Osteoblast (primary cell): ENCODE data around the gene CYSTM1. TPM values are rescaled to one million over a fixed set of nuclear protein-coding genes. Genes with fewer than 3 reads are reported as not detected.

Source experiments
- DNase-seq: peaks from one replicate; pipeline ENCODE4 v3.0.0; 2011; ENCODE audit warnings: low spot score, mixed read lengths; ENCODE audit not compliant: insufficient read length; ENCODE audit errors: missing footprints
- H2AFZ ChIP-seq: 2 replicates; pipeline ENCODE4 v1.6.0; 2011; ENCODE audit warnings: mild to moderate bottlenecking, low read length
- H3K27ac ChIP-seq: 2 replicates; pipeline ENCODE4 v1.5.1; 2011; ENCODE audit warnings: mild to moderate bottlenecking, low read depth, low read length, moderate library complexity
- H3K27me3 ChIP-seq: 2 replicates; pipeline ENCODE4 v1.6.0; 2012; ENCODE audit warnings: mild to moderate bottlenecking, control low read depth, inconsistent platforms, low read length, moderate library complexity; ENCODE audit not compliant: insufficient read depth
- H3K36me3 ChIP-seq: 2 replicates; pipeline ENCODE4 v1.5.1; 2011; ENCODE audit warnings: mild to moderate bottlenecking, low read length, control low read depth, moderate library complexity; ENCODE audit not compliant: insufficient read depth
- H3K4me1 ChIP-seq: 2 replicates; pipeline ENCODE4 v1.5.1; 2011; ENCODE audit warnings: mild to moderate bottlenecking, low read length, control low read depth, moderate library complexity; ENCODE audit not compliant: insufficient read depth
- H3K4me2 ChIP-seq: 2 replicates; pipeline ENCODE4 v1.6.0; 2011; ENCODE audit warnings: mild to moderate bottlenecking, low read length; ENCODE audit not compliant: insufficient read depth
- H3K4me3 ChIP-seq: fragments of 200-600 bp; sonication (generic); 3 replicates; pipeline ENCODE4 v1.5.1; 2012; ENCODE audit warnings: mild to moderate bottlenecking, low read length, inconsistent platforms; ENCODE audit not compliant: insufficient read depth
- H3K79me2 ChIP-seq: 2 replicates; pipeline ENCODE4 v1.6.0; 2012; ENCODE audit warnings: mild to moderate bottlenecking, low read length, control low read depth, inconsistent platforms; ENCODE audit not compliant: insufficient read depth
- H3K9me3 ChIP-seq: 2 replicates; pipeline ENCODE4 v1.5.1; 2011; ENCODE audit warnings: low read depth, low read length, control low read depth
- H4K20me1 ChIP-seq: 2 replicates; pipeline ENCODE4 v1.6.0; 2012; ENCODE audit warnings: mild to moderate bottlenecking, low read length, control low read depth; ENCODE audit not compliant: insufficient read depth
- total RNA-seq: library from RNA; depleted of rRNA; stranded (reverse); fragments of >200 nt; gene quantifications from 2 replicates; pipeline ENCODE4 v1.2.3, GENCODE V29; 2012
- TF ChIP-seq, protein P1 (sequence below): IDR thresholded peaks from 2 replicates; pipeline ENCODE4 v1.5.1; 2011; ENCODE audit warnings: mild to moderate bottlenecking, low read depth, low read length, moderate library complexity; ENCODE audit errors: extremely low read depth

The CYSTM1 gene
- total RNA-seq, 1 donor, result 27.9 TPM

DNA sequence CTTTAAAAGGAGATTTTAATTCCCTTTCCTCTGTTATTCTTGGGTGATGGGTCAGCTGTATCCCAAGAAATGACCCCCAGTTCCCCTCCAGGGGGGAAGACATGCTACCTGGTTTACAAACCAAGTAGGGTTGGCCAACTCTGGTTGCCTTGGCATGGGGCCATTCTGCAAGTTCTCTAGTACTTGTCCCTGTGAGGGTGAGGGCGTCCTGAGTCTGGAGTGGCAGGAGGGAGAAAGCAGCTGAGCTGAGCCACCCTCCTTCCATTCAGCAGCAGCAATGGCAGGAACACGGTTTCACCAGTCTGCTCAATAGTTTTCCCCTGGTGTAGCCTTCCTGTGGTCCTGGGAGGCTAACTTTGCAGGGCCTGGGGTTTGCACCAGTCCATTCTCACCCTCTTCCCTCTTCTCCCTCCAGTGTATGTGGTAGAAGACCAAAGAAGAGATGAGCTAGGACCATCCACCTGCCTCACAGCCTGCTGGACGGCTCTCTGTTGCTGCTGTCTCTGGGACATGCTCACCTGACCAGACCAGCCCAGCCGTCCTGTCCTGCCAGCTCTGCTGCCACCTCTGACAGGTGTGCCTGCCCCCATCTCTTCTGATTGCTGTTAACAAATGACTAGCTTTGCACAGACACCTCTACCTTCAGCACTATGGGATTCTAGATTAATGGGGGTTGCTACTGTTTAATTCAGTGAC lies 68.0 kb downstream of the CYSTM1 start:
- TF ChIP-seq, protein P1, sequence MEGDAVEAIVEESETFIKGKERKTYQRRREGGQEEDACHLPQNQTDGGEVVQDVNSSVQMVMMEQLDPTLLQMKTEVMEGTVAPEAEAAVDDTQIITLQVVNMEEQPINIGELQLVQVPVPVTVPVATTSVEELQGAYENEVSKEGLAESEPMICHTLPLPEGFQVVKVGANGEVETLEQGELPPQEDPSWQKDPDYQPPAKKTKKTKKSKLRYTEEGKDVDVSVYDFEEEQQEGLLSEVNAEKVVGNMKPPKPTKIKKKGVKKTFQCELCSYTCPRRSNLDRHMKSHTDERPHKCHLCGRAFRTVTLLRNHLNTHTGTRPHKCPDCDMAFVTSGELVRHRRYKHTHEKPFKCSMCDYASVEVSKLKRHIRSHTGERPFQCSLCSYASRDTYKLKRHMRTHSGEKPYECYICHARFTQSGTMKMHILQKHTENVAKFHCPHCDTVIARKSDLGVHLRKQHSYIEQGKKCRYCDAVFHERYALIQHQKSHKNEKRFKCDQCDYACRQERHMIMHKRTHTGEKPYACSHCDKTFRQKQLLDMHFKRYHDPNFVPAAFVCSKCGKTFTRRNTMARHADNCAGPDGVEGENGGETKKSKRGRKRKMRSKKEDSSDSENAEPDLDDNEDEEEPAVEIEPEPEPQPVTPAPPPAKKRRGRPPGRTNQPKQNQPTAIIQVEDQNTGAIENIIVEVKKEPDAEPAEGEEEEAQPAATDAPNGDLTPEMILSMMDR, result no peak
- H2AFZ ChIP-seq, result no peak overlapping the region
- H3K36me3 ChIP-seq, result peaks cover 5% of the 10 kb centered on the region
- H3K79me2 ChIP-seq, result peaks cover 23% of the 10 kb centered on the region
- no peaks in the 10 kb centered on the region for H3K27me3 ChIP-seq
- no peak overlapping the region for H3K4me3 ChIP-seq
- DNase-seq, result no peak
- no peaks in the 10 kb centered on the region for H3K9me3 ChIP-seq
- no peak overlapping the region for H3K4me2 ChIP-seq
- peaks cover 37% of the 10 kb centered on the region for H3K4me1 ChIP-seq
- no peak overlapping the region for H3K27ac ChIP-seq
- H4K20me1 ChIP-seq, result peaks cover 21% of the 10 kb centered on the region

GRCh38 chr5:140243706-140244250 lies 68.8 kb downstream of the CYSTM1 start:
- H3K9me3 ChIP-seq, result no peaks in the 10 kb centered on the region
- DNase-seq, result peak; percentile 31
- H3K27me3 ChIP-seq, result no peaks in the 10 kb centered on the region
- TF ChIP-seq, protein P1, result no peak
- peaks cover 37% of the 10 kb centered on the region for H3K4me1 ChIP-seq
- peaks cover 5% of the 10 kb centered on the region for H3K36me3 ChIP-seq
- peaks cover 29% of the 10 kb centered on the region for H3K79me2 ChIP-seq
- no peak overlapping the region for H3K27ac ChIP-seq
- H3K4me2 ChIP-seq, result no peak overlapping the region
- H3K4me3 ChIP-seq, result no peak overlapping the region
- H2AFZ ChIP-seq, result no peak overlapping the region
- peaks cover 21% of the 10 kb centered on the region for H4K20me1 ChIP-seq

DNA sequence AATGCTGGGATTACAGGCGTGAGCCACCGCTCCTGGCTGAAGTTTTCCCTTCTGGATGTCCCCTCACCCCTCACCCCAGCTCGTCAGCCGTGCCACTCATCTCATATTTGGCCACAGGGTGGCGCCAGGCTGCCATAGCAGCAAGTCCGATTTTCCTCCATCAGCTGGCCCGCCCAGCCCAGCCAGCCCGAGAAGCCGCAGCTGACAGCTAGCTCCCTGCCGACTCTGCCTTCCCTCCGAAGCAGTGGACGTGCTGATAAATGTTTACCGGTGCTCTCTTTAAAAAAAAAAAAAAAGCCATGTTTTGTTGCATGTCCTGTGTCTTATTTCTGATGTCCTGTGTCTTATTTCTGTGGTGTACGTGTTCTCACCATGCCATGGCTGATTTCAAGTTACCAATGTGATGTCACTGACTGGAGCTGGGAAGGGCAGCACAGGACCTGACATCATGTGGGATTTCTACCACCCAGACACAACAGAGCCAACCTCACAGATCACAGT lies 69.6 kb downstream of the CYSTM1 start:
- H3K27me3 ChIP-seq, result no peaks in the 10 kb centered on the region
- peak overlapping the region; percentile 45 for H3K27ac ChIP-seq
- H3K4me1 ChIP-seq, result peaks cover 37% of the 10 kb centered on the region
- H3K36me3 ChIP-seq, result peaks cover 5% of the 10 kb centered on the region
- H3K4me2 ChIP-seq, result peak overlapping the region; percentile 43
- no peaks in the 10 kb centered on the region for H3K9me3 ChIP-seq
- no peak overlapping the region for H3K4me3 ChIP-seq
- H2AFZ ChIP-seq, result no peak overlapping the region
- H4K20me1 ChIP-seq, result peaks cover 14% of the 10 kb centered on the region
- TF ChIP-seq, protein P1, result peak; percentile 75
- H3K79me2 ChIP-seq, result peaks cover 29% of the 10 kb centered on the region
- DNase-seq, result peak; percentile 92

DNA sequence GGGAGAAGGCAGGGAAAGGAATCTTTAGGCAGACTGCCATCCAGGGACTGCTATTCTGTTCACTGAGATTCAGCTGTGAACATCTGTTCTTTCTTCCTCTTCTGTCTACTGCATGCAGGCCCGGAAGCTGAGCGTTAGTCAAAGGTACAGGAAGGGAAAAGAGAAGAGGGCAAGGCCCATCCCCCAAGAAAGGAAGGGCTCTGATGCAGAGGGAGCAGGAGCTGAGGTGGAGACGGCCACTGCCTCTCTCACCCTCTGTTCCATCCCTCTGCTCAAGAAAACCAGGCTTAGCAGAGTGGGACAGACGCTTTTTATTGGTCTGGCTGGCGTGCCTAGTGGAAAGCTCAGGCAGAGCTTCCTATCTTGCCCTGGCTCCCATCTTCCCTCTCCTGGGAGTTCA lies 70.4 kb downstream of the CYSTM1 start:
- Histone ChIP-seq H3K4me3 (no peak overlapping the region), H3K4me1 (peaks cover 34% of the 10 kb centered on the region), H4K20me1 (peaks cover 11% of the 10 kb centered on the region), H3K36me3 (peaks cover 5% of the 10 kb centered on the region), H3K4me2 (no peak overlapping the region), H3K27ac (peak overlapping the region; percentile 80), H3K79me2 (peaks cover 35% of the 10 kb centered on the region), H2AFZ (no peak overlapping the region), H3K9me3 (no peaks in the 10 kb centered on the region), H3K27me3 (no peaks in the 10 kb centered on the region)
- no peak for DNase-seq
- TF ChIP-seq, protein P1, result no peak
